ENCODE measurements around the gene CCNT2.

DNA sequence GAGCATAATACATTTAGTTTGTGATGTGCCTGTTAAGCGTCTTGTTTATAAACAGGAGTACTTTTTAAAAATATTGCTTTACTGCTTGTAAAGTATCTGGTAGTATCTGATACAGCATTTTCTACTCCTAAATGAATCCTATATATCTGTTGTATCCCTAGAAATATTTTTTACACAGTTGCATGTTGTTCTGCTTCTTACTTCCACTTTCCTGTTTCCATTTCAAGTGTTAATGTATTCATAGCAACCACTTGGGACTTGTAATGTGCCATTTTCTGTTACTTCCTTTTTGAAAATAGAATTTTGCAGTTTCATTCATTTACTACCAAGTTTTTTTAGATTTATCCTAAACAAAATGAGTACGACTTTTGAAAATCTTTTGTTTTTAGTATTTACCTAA lies 24.9 kb downstream of the CCNT2 start:
- no peak for TF ChIP-seq POLR2A (IDR thresholded peaks at IDR 0.05; ENCODE audit: low read depth)
- TF ChIP-seq EP300 (IDR thresholded peaks at IDR 0.05): no peak
- TF ChIP-seq, protein P1, sequence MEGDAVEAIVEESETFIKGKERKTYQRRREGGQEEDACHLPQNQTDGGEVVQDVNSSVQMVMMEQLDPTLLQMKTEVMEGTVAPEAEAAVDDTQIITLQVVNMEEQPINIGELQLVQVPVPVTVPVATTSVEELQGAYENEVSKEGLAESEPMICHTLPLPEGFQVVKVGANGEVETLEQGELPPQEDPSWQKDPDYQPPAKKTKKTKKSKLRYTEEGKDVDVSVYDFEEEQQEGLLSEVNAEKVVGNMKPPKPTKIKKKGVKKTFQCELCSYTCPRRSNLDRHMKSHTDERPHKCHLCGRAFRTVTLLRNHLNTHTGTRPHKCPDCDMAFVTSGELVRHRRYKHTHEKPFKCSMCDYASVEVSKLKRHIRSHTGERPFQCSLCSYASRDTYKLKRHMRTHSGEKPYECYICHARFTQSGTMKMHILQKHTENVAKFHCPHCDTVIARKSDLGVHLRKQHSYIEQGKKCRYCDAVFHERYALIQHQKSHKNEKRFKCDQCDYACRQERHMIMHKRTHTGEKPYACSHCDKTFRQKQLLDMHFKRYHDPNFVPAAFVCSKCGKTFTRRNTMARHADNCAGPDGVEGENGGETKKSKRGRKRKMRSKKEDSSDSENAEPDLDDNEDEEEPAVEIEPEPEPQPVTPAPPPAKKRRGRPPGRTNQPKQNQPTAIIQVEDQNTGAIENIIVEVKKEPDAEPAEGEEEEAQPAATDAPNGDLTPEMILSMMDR (IDR thresholded peaks at IDR 0.05): no peak

Data from esophagus muscularis mucosa (tissue), 4 donors.